SK-N-SH (cell line): ENCODE measurements around the gene PCBP3.

Experiments
- CHD2 ChIP-seq: fragments of 150-350 bp; IDR thresholded peaks from 2 replicates; pipeline ENCODE4 v1.6.1; 2018; ENCODE audit warnings: low read length; ENCODE audit not compliant: partially characterized antibody
- CTCF ChIP-seq: fragments of 200-600 bp; sonication (generic); IDR thresholded peaks from 2 replicates; pipeline ENCODE4 v1.6.1; 2017; ENCODE audit warnings: antibody characterized with exemption, mild to moderate bottlenecking, moderate library complexity
- ELF1 ChIP-seq: IDR thresholded peaks from 2 replicates; pipeline ENCODE4 v1.4.0; 2012
- EP300 ChIP-seq, 2 experiments: IDR thresholded peaks; 2 replicates each; pipeline versions ENCODE4 v1.4.0 to v1.6.1; 2012; ENCODE audit warnings: borderline replicate concordance in 1 of 2, low read depth in 1 of 2, low read length in 1 of 2
- FOXJ3 ChIP-seq: sonication (generic); formaldehyde crosslinking; IDR thresholded peaks from 2 replicates; pipeline ENCODE4 v1.5.1; 2020; ENCODE audit warnings: mild to moderate bottlenecking, missing genetic modification reagents
- JUND ChIP-seq: IDR thresholded peaks from 2 replicates; pipeline ENCODE4 v1.4.0; 2012
- MAX ChIP-seq: IDR thresholded peaks from 2 replicates; pipeline ENCODE4 v1.4.0; 2012; ENCODE audit warnings: low read depth
- MXI1 ChIP-seq: IDR thresholded peaks from 2 replicates; pipeline ENCODE4 v1.6.1; 2012; ENCODE audit warnings: mild to moderate bottlenecking, low read depth, low read length, improper control_type of control experiment
- NFIC ChIP-seq: IDR thresholded peaks from 2 replicates; pipeline ENCODE4 v1.4.0; 2012; ENCODE audit warnings: borderline replicate concordance
- POLR2AphosphoS5 ChIP-seq: IDR thresholded peaks from 2 replicates; pipeline ENCODE4 v1.6.1; 2012; ENCODE audit warnings: low read depth, low read length
- RAD21 ChIP-seq: IDR thresholded peaks from 2 replicates; pipeline ENCODE4 v1.6.1; 2012; ENCODE audit warnings: mild to moderate bottlenecking, low read length
- SIN3A ChIP-seq: IDR thresholded peaks from 2 replicates; pipeline ENCODE4 v1.6.1; 2012; ENCODE audit warnings: low read depth, mild to moderate bottlenecking, low read length, moderate library complexity, borderline replicate concordance

DNA sequence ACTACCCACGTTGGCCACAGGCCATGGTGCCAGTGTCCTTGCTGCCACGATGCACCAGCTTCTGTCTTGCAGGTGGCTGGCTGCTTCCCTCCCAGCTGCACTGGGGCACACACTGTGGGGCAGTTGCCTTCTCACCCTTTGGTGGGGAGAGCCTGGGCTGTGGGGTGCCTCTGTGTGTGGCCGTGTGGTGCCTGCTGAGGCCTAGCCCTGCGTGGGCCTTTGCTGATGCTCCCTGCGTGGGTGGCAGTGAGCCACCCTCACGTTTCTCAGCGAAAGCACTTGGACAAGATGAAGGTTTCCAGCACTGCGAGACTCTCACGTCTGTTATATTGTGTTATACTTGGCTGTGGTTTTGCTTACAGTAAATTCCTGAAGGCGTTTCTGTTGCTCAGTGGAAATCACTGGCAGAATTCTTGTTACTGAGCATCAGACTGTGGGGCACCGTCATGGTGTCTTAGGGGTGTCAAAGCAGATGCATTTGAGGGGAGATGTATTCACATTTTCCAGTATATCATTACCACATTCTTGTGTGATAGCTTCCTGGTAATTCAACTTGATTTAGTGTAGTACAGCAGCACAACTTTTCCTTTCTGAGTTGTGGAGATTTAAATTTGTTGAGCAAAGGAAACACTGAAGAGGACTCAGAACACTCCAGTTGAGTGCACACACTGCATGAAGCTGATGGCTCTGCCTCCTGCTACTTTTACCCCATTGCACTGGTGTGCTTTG lies 124.7 kb downstream of the PCBP3 start:
- TF ChIP-seq EP300 (IDR thresholded peaks at IDR 0.05; ENCODE audit: borderline replicate concordance in 1 of 2, low read depth in 1 of 2, low read length in 1 of 2) (no peak), CTCF (no peak), MAX (no peak), ELF1 (no peak), POLR2AphosphoS5 (no peak), RAD21 (no peak), MXI1 (no peak), CHD2 (no peak), JUND (no peak), SIN3A (no peak), FOXJ3 (CRISPR knock-in tag) (no peak), NFIC (no peak)
